Calu3 (cell line): ENCODE data around the gene ELOVL5. TPM values are rescaled to one million over a fixed set of nuclear protein-coding genes. Genes with fewer than 3 reads are reported as not detected.

Source experiments
- BruUV-seq: library from RNA; stranded (reverse); fragments of 400-500 nt; replicated peaks from 2 replicates; lab custom pipeline; 2021; lab: Mats Ljungman, UMichigan
- CTCF ChIA-PET: fragments of 300-600 bp; sonication (Branson Sonifier 250); formaldehyde crosslinking; loops from one replicate; lab custom pipeline; 2022; ENCODE audit warnings: antibody characterized with exemption; lab: Charles Lee
- DNase-seq: peaks from one replicate; pipeline ENCODE4 v3.0.0; 2022
- H3K27ac Mint-ChIP-seq: one replicate; pipeline ENCODE4 v1.8.0; 2022; ENCODE audit warnings: mixed read lengths; ENCODE audit not compliant: unreplicated experiment
- H3K27me3 Mint-ChIP-seq: one replicate; pipeline ENCODE4 v1.8.0; 2022; ENCODE audit warnings: mixed read lengths; ENCODE audit not compliant: unreplicated experiment
- H3K36me3 Mint-ChIP-seq: one replicate; pipeline ENCODE4 v1.8.0; 2022; ENCODE audit warnings: mild to moderate bottlenecking, moderate library complexity, mixed read lengths; ENCODE audit not compliant: insufficient read depth, unreplicated experiment
- H3K4me1 Mint-ChIP-seq: one replicate; pipeline ENCODE4 v1.8.0; 2022; ENCODE audit warnings: mild to moderate bottlenecking, low read depth, mixed read lengths; ENCODE audit not compliant: unreplicated experiment
- H3K4me3 Mint-ChIP-seq: one replicate; pipeline ENCODE4 v1.8.0; 2022; ENCODE audit warnings: mild to moderate bottlenecking, low read depth, moderate library complexity, mixed read lengths; ENCODE audit not compliant: unreplicated experiment
- H3K9me3 Mint-ChIP-seq: one replicate; pipeline ENCODE4 v1.8.0; 2022; ENCODE audit warnings: low read depth, mixed read lengths; ENCODE audit not compliant: unreplicated experiment
- CTCF ChIP-seq: fragments of 200-600 bp; IDR thresholded peaks from one replicate; pipeline ENCODE4 v1.8.0; 2022; ENCODE audit warnings: antibody characterized with exemption; ENCODE audit not compliant: unreplicated experiment
- intact Hi-C: fragments of 100-400 bp; cut with micrococcal nuclease; formaldehyde crosslinking; loops from one replicate; pipeline ENCODE4 v1.10.0; 2022; ENCODE audit not compliant: unreplicated experiment
- total RNA-seq: library from RNA; stranded (reverse); gene quantifications from 2 replicates; pipeline ENCODE4 v1.2.3, GENCODE V29; 2022

Gene ELOVL5
- total RNA-seq, 1 experiment from 2014 or later = 114 TPM

- Mint-ChIP-seq H3K9me3 (no peaks in the 10 kb centered on the region), H3K4me1 (peaks cover 11% of the 10 kb centered on the region), H3K36me3 (no peaks in the 10 kb centered on the region), H3K27ac (no peak overlapping the region), H3K27me3 (no peaks in the 10 kb centered on the region), H3K4me3 (no peak overlapping the region)
- TF ChIP-seq CTCF = no peak
- intact Hi-C loops = no loop called here
- no peak for DNase-seq
- BruUV-seq = no TSS peak
- CTCF ChIA-PET = interaction anchor here (0.7 kb wide), 1 partner anchor 110 kb away, joined by 3 read pairs; no protein-coding TSS in a partner anchor
Measured at GRCh38 chr6:53316142-53316541, 32.6 kb downstream of the ELOVL5 start.

DNA sequence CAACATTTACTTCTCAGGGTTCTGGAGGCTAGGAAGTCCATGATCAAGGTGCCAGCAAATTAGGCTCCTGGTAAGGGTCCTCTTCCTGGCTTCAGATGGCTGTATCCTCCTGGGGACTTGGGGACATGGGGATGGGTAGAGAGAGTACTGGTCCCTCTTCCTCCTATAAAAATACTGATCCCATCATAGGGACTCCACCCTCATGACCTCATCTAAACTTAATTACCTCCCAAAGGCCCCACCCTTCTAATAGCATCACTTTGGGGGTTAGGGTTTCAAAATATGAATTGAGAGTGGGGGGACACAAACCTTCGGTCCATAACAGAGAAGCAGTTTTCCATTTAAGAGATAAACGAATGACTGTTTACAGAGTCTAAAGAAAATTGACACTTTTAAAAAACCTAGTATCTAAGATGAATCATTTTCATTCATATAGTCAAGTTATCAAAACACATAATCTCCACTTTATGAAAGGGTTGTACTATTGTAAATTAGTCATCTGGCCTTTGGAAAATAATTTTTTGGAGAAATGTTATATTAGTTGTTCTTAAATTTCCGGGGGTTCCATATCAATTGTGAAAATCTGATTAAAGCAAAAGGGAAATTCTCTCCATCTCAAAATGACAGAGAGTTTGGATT is 33.5 kb downstream of the ELOVL5 start:
- Mint-ChIP-seq H3K4me1 (peaks cover 11% of the 10 kb centered on the region), H3K36me3 (no peaks in the 10 kb centered on the region), H3K9me3 (no peaks in the 10 kb centered on the region), H3K27ac (no peak overlapping the region), H3K27me3 (no peaks in the 10 kb centered on the region), H3K4me3 (no peak overlapping the region)
- no peak for TF ChIP-seq CTCF
- CTCF ChIA-PET = no interaction called here
- no TSS peak for BruUV-seq
- DNase-seq = no peak
- intact Hi-C loops = no loop called here

GRCh38 chr6:53313784-53314400 is 34.9 kb downstream of the ELOVL5 start:
- H3K27ac Mint-ChIP-seq = no peak overlapping the region
- CTCF ChIA-PET = no interaction called here
- BruUV-seq = no TSS peak
- no peak overlapping the region for H3K4me3 Mint-ChIP-seq
- DNase-seq = no peak
- intact Hi-C loops = no loop called here
- no peaks in the 10 kb centered on the region for H3K27me3 Mint-ChIP-seq
- peaks cover 11% of the 10 kb centered on the region for H3K4me1 Mint-ChIP-seq
- no peaks in the 10 kb centered on the region for H3K36me3 Mint-ChIP-seq
- TF ChIP-seq CTCF = no peak
- no peaks in the 10 kb centered on the region for H3K9me3 Mint-ChIP-seq

DNA sequence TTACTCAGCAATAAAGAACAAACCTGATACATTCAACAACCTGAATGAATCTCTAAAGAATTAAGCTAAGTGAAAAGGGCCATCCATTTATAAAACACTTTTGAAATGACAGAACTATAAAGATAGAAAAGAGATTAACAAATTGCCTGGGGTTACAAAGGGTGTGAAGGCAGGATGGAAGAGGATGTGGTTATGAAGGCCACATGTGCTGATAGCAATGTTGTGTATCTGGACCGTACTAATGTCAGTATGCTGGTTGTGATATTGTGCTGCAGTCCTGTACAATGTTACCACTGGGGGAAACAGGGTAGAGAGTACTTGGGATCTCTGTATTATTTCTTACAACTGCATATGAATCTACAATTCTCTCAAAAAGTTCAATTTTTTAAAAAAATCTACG is 36.4 kb downstream of the ELOVL5 start:
- CTCF ChIA-PET = no interaction called here

More for the DNA sequence above, 36.4 kb downstream of the ELOVL5 start:
- Mint-ChIP-seq H3K9me3 (no peaks in the 10 kb centered on the region), H3K4me3 (no peak overlapping the region), H3K36me3 (no peaks in the 10 kb centered on the region), H3K27ac (no peak overlapping the region), H3K4me1 (peaks cover 11% of the 10 kb centered on the region), H3K27me3 (no peaks in the 10 kb centered on the region)
- intact Hi-C loops = no loop called here
- no peak for DNase-seq
- no peak for TF ChIP-seq CTCF
- BruUV-seq = no TSS peak
